ENCODE measurements around the gene CACNA1G.

CACNA1G gene

GRCh38 chr17:50532452-50533024 is 28.0 kb upstream of the CACNA1G start, which contains the start of gene EPN3:
EPN3 (plus strand) TSS chr17:50532735; CDS start chr17:50536557, 3,822 bp downstream.
- no peaks in the 10 kb centered on the region for H3K9me3 ChIP-seq (ENCODE audit: low read length)
- no peaks in the 10 kb centered on the region for H3F3A ChIP-seq (ENCODE audit: insufficient read depth, low read length)
- H2AFZ ChIP-seq (ENCODE audit: low read length) = no peak within 1 kb of the TSS
- peaks cover 4% of the 10 kb centered on the region; the same call in 1 of the 2 replicates for H3K27me3 ChIP-seq (ENCODE audit: insufficient read depth, low read length)
- H3K79me2 ChIP-seq (ENCODE audit: insufficient read depth, low read length) = no peaks in the 10 kb centered on the region
- TF ChIP-seq EZH2 (IDR thresholded peaks at IDR 0.05; ENCODE audit: borderline replicate concordance, low read length) = no peak
- TF ChIP-seq CTCF (IDR thresholded peaks at IDR 0.05; ENCODE audit: low read length) = no peak
- H3K27ac ChIP-seq (ENCODE audit: low read depth, low read length, poor library complexity, severe bottlenecking) = no peak within 1 kb of the TSS
- no peak within 1 kb of the TSS for H3K9ac ChIP-seq (ENCODE audit: low read length)
- no peaks in the 10 kb centered on the region for H3K4me1 ChIP-seq (ENCODE audit: insufficient read depth, low read length, severe bottlenecking)
- no peaks in the 10 kb centered on the region for H3K36me3 ChIP-seq (ENCODE audit: insufficient read depth, low read length)
- H3K4me2 ChIP-seq (ENCODE audit: low read length) = no peak within 1 kb of the TSS
- H3K4me3 ChIP-seq (ENCODE audit: low read depth, low read length, poor library complexity, severe bottlenecking) = no peak within 1 kb of the TSS
- H4K20me1 ChIP-seq (ENCODE audit: insufficient read depth, low read length) = no peaks in the 10 kb centered on the region
- no peaks in the 10 kb centered on the region for H3K9me2 ChIP-seq (ENCODE audit: low read depth, low read length)

GRCh38 chr17:50533185-50533584 is 27.3 kb upstream of the CACNA1G start:
- no peaks in the 10 kb centered on the region for H3K36me3 ChIP-seq (ENCODE audit: insufficient read depth, low read length)
- no peak for TF ChIP-seq CTCF (IDR thresholded peaks at IDR 0.05; ENCODE audit: low read length)
- TF ChIP-seq EZH2 (IDR thresholded peaks at IDR 0.05; ENCODE audit: borderline replicate concordance, low read length) = no peak
- no peak overlapping the region for H3K27ac ChIP-seq (ENCODE audit: low read depth, low read length, poor library complexity, severe bottlenecking)
- H3K9me3 ChIP-seq (ENCODE audit: low read length) = no peaks in the 10 kb centered on the region
- no peaks in the 10 kb centered on the region for H3F3A ChIP-seq (ENCODE audit: insufficient read depth, low read length)
- no peaks in the 10 kb centered on the region for H4K20me1 ChIP-seq (ENCODE audit: insufficient read depth, low read length)
- H3K9me2 ChIP-seq (ENCODE audit: low read depth, low read length) = no peaks in the 10 kb centered on the region
- no peak overlapping the region for H3K4me3 ChIP-seq (ENCODE audit: low read depth, low read length, poor library complexity, severe bottlenecking)
- no peaks in the 10 kb centered on the region for H3K79me2 ChIP-seq (ENCODE audit: insufficient read depth, low read length)
- no peaks in the 10 kb centered on the region for H3K4me1 ChIP-seq (ENCODE audit: insufficient read depth, low read length, severe bottlenecking)
- H3K27me3 ChIP-seq (ENCODE audit: insufficient read depth, low read length) = peaks cover 10% of the 10 kb centered on the region; the same call in 1 of the 2 replicates
- no peak overlapping the region for H3K4me2 ChIP-seq (ENCODE audit: low read length)
- no peak overlapping the region for H2AFZ ChIP-seq (ENCODE audit: low read length)
- H3K9ac ChIP-seq (ENCODE audit: low read length) = no peak overlapping the region

- H3K9ac ChIP-seq (ENCODE audit: low read length) = no peak overlapping the region
- no peaks in the 10 kb centered on the region for H3K9me3 ChIP-seq (ENCODE audit: low read length)
- H3K79me2 ChIP-seq (ENCODE audit: insufficient read depth, low read length) = no peaks in the 10 kb centered on the region
- no peak overlapping the region for H3K4me2 ChIP-seq (ENCODE audit: low read length)
- no peak overlapping the region for H3K4me3 ChIP-seq (ENCODE audit: low read depth, low read length, poor library complexity, severe bottlenecking)
- H3K36me3 ChIP-seq (ENCODE audit: insufficient read depth, low read length) = no peaks in the 10 kb centered on the region
- no peak overlapping the region for H2AFZ ChIP-seq (ENCODE audit: low read length)
- H3K27me3 ChIP-seq (ENCODE audit: insufficient read depth, low read length) = peaks cover 10% of the 10 kb centered on the region; the same call in 1 of the 2 replicates
- no peak for TF ChIP-seq EZH2 (IDR thresholded peaks at IDR 0.05; ENCODE audit: borderline replicate concordance, low read length)
- TF ChIP-seq CTCF (IDR thresholded peaks at IDR 0.05; ENCODE audit: low read length) = no peak
- H4K20me1 ChIP-seq (ENCODE audit: insufficient read depth, low read length) = no peaks in the 10 kb centered on the region
- no peaks in the 10 kb centered on the region for H3K4me1 ChIP-seq (ENCODE audit: insufficient read depth, low read length, severe bottlenecking)
- no peak overlapping the region for H3K27ac ChIP-seq (ENCODE audit: low read depth, low read length, poor library complexity, severe bottlenecking)
- no peaks in the 10 kb centered on the region for H3F3A ChIP-seq (ENCODE audit: insufficient read depth, low read length)
- H3K9me2 ChIP-seq (ENCODE audit: low read depth, low read length) = no peaks in the 10 kb centered on the region
These were observed 26.8 kb upstream of the CACNA1G start for GRCh38 chr17:50533720-50534148.
